Prostate gland (tissue), 2 donors: ENCODE measurements around the gene CARS1.

ENCODE experiments used
- POLR2A ChIP-seq: fragments of 450-650 bp; IDR thresholded peaks from one replicate; pipeline ENCODE4 v1.6.1; 2016; ENCODE audit warnings: antibody characterized with exemption, mild to moderate bottlenecking
- POLR2AphosphoS5 ChIP-seq: sonication (generic); formaldehyde crosslinking; IDR thresholded peaks from one replicate; pipeline ENCODE4 v1.6.1; 2017; ENCODE audit warnings: antibody characterized with exemption
- TF ChIP-seq, protein P1 (sequence below), 4 experiments: fragments of 200-600 bp in 2 of 4; fragments of 450-650 bp in 2 of 4; sonication (generic) in 2 of 4; IDR thresholded peaks; 1 replicate in 3 of 4; 2 replicates in 1 of 4; pipeline ENCODE4 v1.5.1; 2016 to 2019; ENCODE audit warnings: antibody characterized with exemption in 4 of 4, mild to moderate bottlenecking in 2 of 4, moderate library complexity in 2 of 4

GRCh38 chr11:2989551-2989950, 67.7 kb downstream of the CARS1 start:
- TF ChIP-seq, protein P1, sequence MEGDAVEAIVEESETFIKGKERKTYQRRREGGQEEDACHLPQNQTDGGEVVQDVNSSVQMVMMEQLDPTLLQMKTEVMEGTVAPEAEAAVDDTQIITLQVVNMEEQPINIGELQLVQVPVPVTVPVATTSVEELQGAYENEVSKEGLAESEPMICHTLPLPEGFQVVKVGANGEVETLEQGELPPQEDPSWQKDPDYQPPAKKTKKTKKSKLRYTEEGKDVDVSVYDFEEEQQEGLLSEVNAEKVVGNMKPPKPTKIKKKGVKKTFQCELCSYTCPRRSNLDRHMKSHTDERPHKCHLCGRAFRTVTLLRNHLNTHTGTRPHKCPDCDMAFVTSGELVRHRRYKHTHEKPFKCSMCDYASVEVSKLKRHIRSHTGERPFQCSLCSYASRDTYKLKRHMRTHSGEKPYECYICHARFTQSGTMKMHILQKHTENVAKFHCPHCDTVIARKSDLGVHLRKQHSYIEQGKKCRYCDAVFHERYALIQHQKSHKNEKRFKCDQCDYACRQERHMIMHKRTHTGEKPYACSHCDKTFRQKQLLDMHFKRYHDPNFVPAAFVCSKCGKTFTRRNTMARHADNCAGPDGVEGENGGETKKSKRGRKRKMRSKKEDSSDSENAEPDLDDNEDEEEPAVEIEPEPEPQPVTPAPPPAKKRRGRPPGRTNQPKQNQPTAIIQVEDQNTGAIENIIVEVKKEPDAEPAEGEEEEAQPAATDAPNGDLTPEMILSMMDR (IDR thresholded peaks at IDR 0.05), result no peak
- TF ChIP-seq POLR2A (no peak), POLR2AphosphoS5 (no peak)
